Effector CD4-positive, alpha-beta T cell (primary cell): ENCODE data around the gene SYMPK.
"Not testable (repeated sequence)": the region's sequence is repeated elsewhere in the genome, so short reads cannot be mapped to it uniquely, and the experiment has no call there.

Experiments used
- DNase-seq: peaks from one replicate; pipeline ENCODE4 v3.0.0-alpha.2; 2020
- total RNA-seq: gene quantifications from one replicate; lab custom pipeline; 2026; lab: John Stamatoyannopoulos, UW

SYMPK gene
- 105 reads per million, percentile 83 among the genes with 10 or more reads in this experiment for total RNA-seq

GRCh38 chr19:45862564-45863334, at the start of gene SYMPK:
Gene SYMPK, minus strand, starts transcription at chr19:45863147. Its CDS starts 8,652 bp downstream, at chr19:45854495.
- peak; percentile 98 for DNase-seq

GRCh38 chr19:45911291-45911690, 48.3 kb upstream of the SYMPK start:
- DNase-seq = no peak

- DNase-seq = no peak
These were observed 46.0 kb upstream of the SYMPK start for GRCh38 chr19:45908956-45909355.

GRCh38 chr19:45906221-45906620, 43.3 kb upstream of the SYMPK start:
- DNase-seq = no peak

- DNase-seq = no peak
These were observed 42.1 kb upstream of the SYMPK start for GRCh38 chr19:45905011-45905410.

DNA sequence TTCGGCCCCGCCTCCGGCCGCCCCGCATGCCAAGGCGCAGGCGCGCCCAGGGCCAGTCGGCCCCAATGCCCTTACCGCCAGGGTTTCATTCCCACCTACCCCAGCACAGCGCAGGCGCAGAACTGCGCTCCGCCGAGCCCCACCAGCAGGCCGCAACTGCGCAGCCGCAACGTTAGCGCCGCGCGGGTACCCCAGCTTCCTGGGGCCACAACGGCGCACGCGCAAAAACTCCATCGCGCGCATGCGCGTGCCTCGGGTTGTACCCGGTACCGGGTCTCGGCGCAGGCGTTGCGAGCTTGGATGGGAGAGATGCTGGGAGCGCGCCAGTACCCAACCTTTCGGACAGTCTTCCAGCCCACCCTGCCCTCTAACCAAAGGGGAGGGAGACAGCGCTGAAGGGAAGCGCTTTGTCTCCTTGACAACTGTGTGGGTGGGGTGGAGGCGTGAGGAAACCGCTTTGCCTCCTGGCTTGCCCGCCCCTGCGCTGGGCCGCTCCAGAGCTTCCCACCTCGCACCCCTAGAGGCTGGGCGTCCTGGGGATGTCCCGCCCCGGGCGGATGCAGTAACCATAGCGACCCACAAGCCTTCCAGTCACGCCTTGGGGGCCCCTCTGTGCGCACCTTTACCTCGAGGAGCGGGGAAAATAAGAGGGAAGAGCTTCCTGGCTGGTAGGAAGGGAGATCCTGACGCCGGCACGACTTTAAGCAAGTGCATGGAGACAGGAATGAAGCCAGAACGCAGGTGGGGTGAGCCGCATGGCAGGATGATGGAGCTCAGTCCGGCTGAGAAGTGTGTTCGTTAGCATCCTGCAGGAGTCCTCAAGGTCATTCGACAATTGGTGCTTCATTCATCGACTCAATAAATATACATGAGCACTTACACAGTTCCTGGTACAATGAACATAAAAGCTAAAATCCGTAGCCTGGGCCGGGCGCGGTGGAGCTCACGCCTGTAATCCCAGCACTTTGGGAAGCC, 40.0 kb upstream of the SYMPK start:
- peak; percentile 99 for DNase-seq

DNA sequence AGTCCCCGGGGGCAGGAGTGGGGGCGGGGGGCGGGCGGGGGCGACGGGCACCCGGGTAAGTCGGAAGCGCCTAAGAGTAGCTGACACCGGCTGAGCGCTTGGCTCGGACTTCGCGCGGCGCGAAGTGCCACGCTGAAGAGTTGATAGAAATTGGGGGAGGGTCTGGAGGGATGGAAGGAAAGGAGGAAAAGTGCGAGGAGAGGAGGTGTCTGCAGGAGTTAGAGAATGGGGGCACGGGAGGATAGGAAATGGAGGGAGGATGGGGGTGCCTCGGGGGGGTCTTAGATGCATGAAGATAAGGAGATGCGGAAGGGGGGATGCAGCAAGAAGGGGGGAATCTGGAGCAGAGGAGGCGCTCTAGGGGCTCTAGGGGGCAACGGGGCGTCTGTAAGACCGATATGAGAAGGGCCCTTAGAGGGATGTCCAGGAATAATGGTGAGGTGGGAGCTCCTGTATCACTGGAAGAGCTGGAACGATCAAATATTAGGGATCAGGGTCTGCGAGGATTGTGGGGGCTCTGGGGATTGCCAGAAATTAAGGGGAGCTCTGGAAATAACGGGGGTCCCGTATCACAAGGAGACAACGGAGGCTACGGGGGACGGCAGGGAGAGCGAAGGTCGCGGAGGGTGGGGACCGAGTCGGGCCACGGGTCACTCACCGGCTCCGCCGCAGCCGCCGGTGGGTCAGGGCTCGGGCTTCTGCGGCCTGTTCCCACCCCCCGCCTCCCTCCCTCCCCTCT, 39.1 kb upstream of the SYMPK start, which contains the start of gene MYPOP:
TSS of gene MYPOP (minus strand) at position 702 of the 739 bp plus-strand sequence. CDS start 840 bp downstream, outside the sequence.
- no peak for DNase-seq

GRCh38 chr19:45901432-45901911, 38.5 kb upstream of the SYMPK start:
- DNase-seq = no peak

GRCh38 chr19:45900738-45901431, 37.9 kb upstream of the SYMPK start:
- DNase-seq = no peak

GRCh38 chr19:45899919-45900589, 37.1 kb upstream of the SYMPK start:
- no peak for DNase-seq

DNA sequence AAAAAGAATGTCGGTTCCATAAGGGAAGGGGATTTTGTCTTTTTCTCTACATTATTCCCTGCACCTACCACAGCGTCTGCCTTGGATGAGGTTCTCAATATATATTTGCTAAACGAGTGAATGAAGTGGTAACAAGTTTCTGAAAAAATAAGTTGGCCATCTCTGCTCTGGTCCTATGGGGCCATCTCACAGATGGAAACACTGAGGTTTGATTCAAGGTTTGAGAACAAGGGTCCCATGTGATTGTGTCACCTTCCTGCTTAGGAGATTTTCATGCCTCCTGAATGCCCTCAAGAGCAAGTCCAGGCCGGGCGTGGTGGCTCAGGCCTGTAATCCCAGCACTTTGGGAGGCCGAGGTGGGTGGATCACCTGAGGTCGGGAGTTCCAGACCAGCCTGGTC, 36.3 kb upstream of the SYMPK start:
- DNase-seq = no peak

DNA sequence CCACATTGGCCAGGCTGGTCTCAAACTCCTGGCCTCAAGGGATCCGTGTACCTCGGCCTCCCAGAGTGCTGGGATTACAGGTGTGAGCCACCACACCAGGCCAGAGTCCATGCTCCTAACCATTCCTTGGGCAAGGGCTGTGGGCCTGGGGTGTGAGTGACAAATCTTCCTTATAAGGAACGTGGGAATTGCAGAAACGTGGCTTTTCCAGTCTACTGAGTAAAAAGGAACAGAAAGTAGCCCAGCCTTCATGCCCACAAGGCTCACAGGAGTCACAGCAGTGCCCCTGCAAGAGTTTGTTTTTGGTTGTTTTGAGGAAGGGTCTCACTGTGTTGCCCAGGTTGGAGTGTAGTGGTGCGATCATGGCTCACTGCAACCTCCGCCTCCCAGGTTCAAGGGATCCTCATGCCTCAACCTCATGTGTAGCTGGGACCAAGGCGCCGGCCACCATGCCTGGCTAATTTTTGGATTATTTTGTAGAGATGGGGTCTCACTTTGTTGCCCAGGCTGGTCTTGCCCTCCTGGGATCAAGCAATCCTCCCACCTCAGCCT, 34.4 kb upstream of the SYMPK start:
- no peak for DNase-seq

DNA sequence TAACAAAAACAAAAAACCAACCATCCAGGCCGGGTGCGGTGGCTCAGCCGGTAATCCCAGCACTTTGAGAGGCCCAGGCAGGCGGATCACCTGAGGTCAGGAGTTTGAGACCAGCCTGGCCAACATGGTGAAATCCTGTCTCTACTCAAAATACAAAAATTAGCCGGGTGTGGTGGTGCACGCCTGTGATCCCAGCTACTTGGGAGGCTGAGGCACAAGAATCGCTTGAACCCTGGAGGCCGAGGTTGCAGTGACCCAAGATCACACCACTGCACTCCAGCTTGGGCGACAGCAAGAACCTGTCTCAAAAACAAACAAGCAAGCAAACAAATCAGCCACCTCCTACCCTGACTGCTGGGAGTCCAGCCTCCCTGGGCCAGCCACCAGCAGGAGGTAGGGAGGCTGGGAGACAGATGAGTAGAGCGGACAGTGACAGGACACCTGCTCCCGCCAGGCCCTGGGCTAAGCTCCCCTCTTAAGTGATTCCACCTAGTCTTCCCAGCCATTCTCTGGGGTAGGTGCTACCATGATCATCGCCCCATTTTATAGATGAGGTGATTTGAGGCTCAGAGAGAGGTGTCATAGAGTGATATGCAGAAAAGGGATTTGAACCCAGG, 33.1 kb upstream of the SYMPK start:
- not testable (repeated sequence) for DNase-seq

DNA sequence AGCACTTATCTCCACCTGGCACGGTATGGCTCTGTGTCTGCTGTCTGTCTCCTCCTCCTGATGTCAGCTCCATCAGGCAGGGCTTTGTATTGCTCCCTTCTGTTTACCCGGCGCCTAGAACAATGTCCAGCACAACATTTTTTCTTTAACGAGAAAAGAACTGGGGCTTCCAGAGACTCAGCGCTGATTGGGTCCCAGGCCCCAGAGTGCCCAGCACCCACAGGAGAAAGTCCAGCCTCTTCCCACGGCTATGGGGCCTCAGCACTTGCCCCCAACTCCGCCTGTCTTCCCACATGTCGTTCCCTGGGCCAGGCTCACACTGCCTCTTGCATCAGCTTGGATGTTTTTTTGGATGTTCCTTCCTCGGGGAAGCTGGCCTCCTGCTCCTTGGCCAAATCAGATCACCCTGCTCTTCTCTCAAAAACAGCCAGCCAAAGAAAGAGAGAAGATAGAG, 32.6 kb upstream of the SYMPK start:
- no peak for DNase-seq

- DNase-seq = no peak
These were observed 27.9 kb upstream of the SYMPK start for GRCh38 chr19:45890877-45891276.

GRCh38 chr19:45889210-45889885, 26.4 kb upstream of the SYMPK start:
- no peak for DNase-seq

DNA sequence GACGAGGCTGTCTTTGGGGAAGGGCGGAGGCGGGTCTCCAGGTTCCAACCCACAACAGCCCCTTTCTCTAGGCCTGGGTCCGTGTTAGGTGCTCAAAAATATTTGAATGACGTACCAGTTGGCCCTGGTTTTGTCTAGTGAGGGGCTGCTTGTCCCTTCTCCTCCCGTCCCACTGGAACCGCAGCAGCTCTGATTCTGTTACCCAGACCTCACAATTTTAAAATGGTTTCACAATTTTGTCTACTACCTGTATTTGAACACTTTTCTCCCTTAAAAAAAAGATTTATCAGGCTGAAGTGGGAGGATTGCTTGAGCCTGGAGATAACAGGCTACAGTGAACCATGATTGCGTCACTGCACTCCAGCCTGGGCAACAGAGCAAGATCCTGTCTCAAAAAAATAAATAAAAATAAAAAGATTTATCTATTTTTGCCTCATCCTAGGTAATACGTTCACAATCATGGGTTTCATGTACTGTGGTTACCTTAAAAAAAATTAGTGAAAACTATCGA, 24.3 kb upstream of the SYMPK start:
- DNase-seq = no peak

DNA sequence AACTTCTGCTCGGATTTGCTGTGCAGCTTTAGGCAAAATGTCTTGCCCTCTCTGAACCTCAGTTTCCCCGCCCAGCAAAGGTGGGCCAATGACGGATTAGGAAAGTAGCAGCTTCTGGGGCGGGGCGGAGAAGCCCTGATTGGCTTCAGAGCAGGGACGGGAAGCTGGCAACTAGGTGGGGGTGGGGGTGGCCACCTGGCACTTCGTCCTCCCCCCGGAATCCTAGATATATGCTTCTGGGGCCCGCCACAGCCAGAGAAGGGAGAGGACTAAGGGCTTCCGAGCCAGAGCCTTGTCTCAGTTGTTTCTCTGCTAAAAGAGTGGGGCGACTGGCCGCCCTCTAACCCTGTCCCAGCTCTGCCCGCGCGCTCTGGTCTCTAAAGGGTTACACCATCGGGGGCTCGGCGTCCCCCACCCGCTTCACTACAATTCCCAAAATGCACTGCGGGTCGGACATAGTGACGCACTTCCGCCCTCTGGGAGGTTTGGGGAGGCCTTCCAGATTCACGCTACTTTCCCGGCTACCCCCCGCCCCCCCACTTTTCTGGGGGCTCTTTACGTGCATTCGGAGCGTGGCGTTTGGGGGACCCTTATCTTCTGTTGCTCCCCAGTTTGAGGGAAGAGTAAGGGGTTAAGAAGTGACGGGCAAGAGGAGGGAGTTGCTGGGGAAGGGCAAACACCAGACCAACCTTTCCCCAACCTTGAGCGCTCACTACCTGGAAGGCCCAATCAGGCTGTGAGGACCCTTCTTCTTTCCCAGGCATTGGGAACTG, 23.7 kb upstream of the SYMPK start:
- DNase-seq = peak; percentile 87
